Activated naive CD4-positive, alpha-beta T cell treated with anti-CD3 and anti-CD28 coated beads, Interleukin-2, amount 10 ng/mL, durations not matched to agents 7 days and 5 days (primary cell): ENCODE results near the gene ETV7.
A peak's percentile ranks its signal among the peaks of the same experiment; 100 is the strongest.
"Not testable (repeated sequence)": the region's sequence is repeated elsewhere in the genome, so short reads cannot be mapped to it uniquely, and the experiment has no call there.

Experiments
- CTCF ChIA-PET: fragments of 350-600 bp; sonication (Branson Sonifier 250); formaldehyde crosslinking; loops from one replicate; lab custom pipeline; 2021; ENCODE audit warnings: antibody characterized with exemption; lab: Charles Lee
- DNase-seq: peaks from one replicate; pipeline ENCODE4 v3.0.0-alpha.2; 2020
- H3K27ac Mint-ChIP-seq: one replicate; pipeline ENCODE4 v1.8.0; 2021; ENCODE audit warnings: mild to moderate bottlenecking, moderate library complexity, mixed read lengths
- H3K27me3 Mint-ChIP-seq: one replicate; pipeline ENCODE4 v1.8.0; 2021; ENCODE audit warnings: mild to moderate bottlenecking, mixed read lengths
- H3K36me3 Mint-ChIP-seq: one replicate; pipeline ENCODE4 v1.8.0; 2021; ENCODE audit warnings: mixed read lengths
- H3K4me1 Mint-ChIP-seq: one replicate; pipeline ENCODE4 v1.8.0; 2021; ENCODE audit warnings: mixed read lengths
- H3K4me3 Mint-ChIP-seq: one replicate; pipeline ENCODE4 v1.8.0; 2021; ENCODE audit warnings: mild to moderate bottlenecking, moderate library complexity, mixed read lengths
- H3K9me3 Mint-ChIP-seq: one replicate; pipeline ENCODE4 v1.8.0; 2021; ENCODE audit warnings: mixed read lengths

The ETV7 gene

GRCh38 chr6:36409718-36410117 is 22.2 kb upstream of the ETV7 start:
- H3K4me3 Mint-ChIP-seq, H3K27ac Mint-ChIP-seq, DNase-seq, CTCF ChIA-PET, H3K4me1 Mint-ChIP-seq, H3K9me3 Mint-ChIP-seq, H3K36me3 Mint-ChIP-seq: not testable (repeated sequence)
- peaks cover 45% of the 10 kb centered on the region for H3K27me3 Mint-ChIP-seq

GRCh38 chr6:36404164-36404563 is 16.7 kb upstream of the ETV7 start:
- Mint-ChIP-seq H3K4me1 (no peaks in the 10 kb centered on the region), H3K4me3 (no peak overlapping the region), H3K27me3 (peaks cover 35% of the 10 kb centered on the region), H3K9me3 (no peaks in the 10 kb centered on the region), H3K27ac (no peak overlapping the region), H3K36me3 (no peaks in the 10 kb centered on the region)
- CTCF ChIA-PET, result no interaction called here
- no peak for DNase-seq

- Mint-ChIP-seq H3K4me3 (no peak overlapping the region), H3K9me3 (no peaks in the 10 kb centered on the region), H3K36me3 (no peaks in the 10 kb centered on the region), H3K4me1 (no peaks in the 10 kb centered on the region), H3K27ac (no peak overlapping the region), H3K27me3 (peaks cover 24% of the 10 kb centered on the region)
- DNase-seq, result no peak
- CTCF ChIA-PET, result no interaction called here
Measured at GRCh38 chr6:36402481-36402880, 15.0 kb upstream of the ETV7 start.

- no peaks in the 10 kb centered on the region for H3K36me3 Mint-ChIP-seq
- no peak overlapping the region for H3K27ac Mint-ChIP-seq
- no peaks in the 10 kb centered on the region for H3K9me3 Mint-ChIP-seq
- no peak for DNase-seq
- no peaks in the 10 kb centered on the region for H3K4me1 Mint-ChIP-seq
- peaks cover 22% of the 10 kb centered on the region for H3K27me3 Mint-ChIP-seq
- CTCF ChIA-PET, result no interaction called here
- H3K4me3 Mint-ChIP-seq, result no peak overlapping the region
Measured at GRCh38 chr6:36399970-36400369, 12.5 kb upstream of the ETV7 start.

GRCh38 chr6:36392621-36393020 is 5.2 kb upstream of the ETV7 start:
- CTCF ChIA-PET, result no interaction called here
- Mint-ChIP-seq H3K4me1 (peaks cover 8% of the 10 kb centered on the region), H3K4me3 (no peak overlapping the region), H3K36me3 (no peaks in the 10 kb centered on the region), H3K27ac (no peak overlapping the region), H3K27me3 (peaks cover 62% of the 10 kb centered on the region), H3K9me3 (no peaks in the 10 kb centered on the region)
- no peak for DNase-seq

GRCh38 chr6:36389353-36389752 is 1.9 kb upstream of the ETV7 start:
- no peak overlapping the region for H3K27ac Mint-ChIP-seq
- H3K4me3 Mint-ChIP-seq, result no peak overlapping the region
- H3K27me3 Mint-ChIP-seq, result peaks cover 72% of the 10 kb centered on the region
- CTCF ChIA-PET, result no interaction called here
- H3K4me1 Mint-ChIP-seq, result peaks cover 30% of the 10 kb centered on the region
- H3K36me3 Mint-ChIP-seq, result peaks cover 7% of the 10 kb centered on the region
- no peak for DNase-seq
- no peaks in the 10 kb centered on the region for H3K9me3 Mint-ChIP-seq

GRCh38 chr6:36386495-36387439 is 702 bp downstream of the ETV7 start:
- peak; percentile 39 for DNase-seq
- no peaks in the 10 kb centered on the region for H3K9me3 Mint-ChIP-seq
- peak overlapping the region; percentile 89 for H3K4me3 Mint-ChIP-seq
- H3K27ac Mint-ChIP-seq, result peak overlapping the region; percentile 76
- H3K4me1 Mint-ChIP-seq, result peaks cover 44% of the 10 kb centered on the region
- peaks cover 47% of the 10 kb centered on the region for H3K27me3 Mint-ChIP-seq
- CTCF ChIA-PET, result interaction anchor here (0.8 to 1.3 kb wide), 2 partner anchors 22 to 27 kb away, joined by 3 to 6 read pairs; no protein-coding TSS in a partner anchor
- peaks cover 11% of the 10 kb centered on the region for H3K36me3 Mint-ChIP-seq

- peaks cover 44% of the 10 kb centered on the region for H3K4me1 Mint-ChIP-seq
- CTCF ChIA-PET, result no interaction called here
Measured at GRCh38 chr6:36384095-36384494, 3.4 kb downstream of the ETV7 start.

GRCh38 chr6:36383606-36384005 is 3.9 kb downstream of the ETV7 start:
- no peak for DNase-seq
- no peaks in the 10 kb centered on the region for H3K9me3 Mint-ChIP-seq
- no peak overlapping the region for H3K27ac Mint-ChIP-seq
- CTCF ChIA-PET, result interaction anchor here (0.7 kb wide), 1 partner anchor 9 kb away, joined by 3 read pairs; no protein-coding TSS in a partner anchor
- peaks cover 32% of the 10 kb centered on the region for H3K27me3 Mint-ChIP-seq
- peaks cover 11% of the 10 kb centered on the region for H3K36me3 Mint-ChIP-seq
- H3K4me3 Mint-ChIP-seq, result no peak overlapping the region
- peaks cover 44% of the 10 kb centered on the region for H3K4me1 Mint-ChIP-seq

More at GRCh38 chr6:36384095-36384494, 3.4 kb downstream of the ETV7 start:
- Mint-ChIP-seq H3K27ac (no peak overlapping the region), H3K27me3 (peaks cover 35% of the 10 kb centered on the region), H3K4me3 (no peak overlapping the region), H3K9me3 (no peaks in the 10 kb centered on the region), H3K36me3 (peaks cover 11% of the 10 kb centered on the region)
- no peak for DNase-seq

GRCh38 chr6:36382976-36383375 is 4.5 kb downstream of the ETV7 start:
- Mint-ChIP-seq H3K9me3 (no peaks in the 10 kb centered on the region), H3K27me3 (peaks cover 26% of the 10 kb centered on the region), H3K36me3 (peaks cover 11% of the 10 kb centered on the region), H3K4me1 (peaks cover 37% of the 10 kb centered on the region), H3K4me3 (no peak overlapping the region), H3K27ac (no peak overlapping the region)
- CTCF ChIA-PET, result interaction anchor here (0.7 kb wide), 1 partner anchor 9 kb away, joined by 3 read pairs; no protein-coding TSS in a partner anchor
- no peak for DNase-seq

- Mint-ChIP-seq H3K27me3 (peaks cover 13% of the 10 kb centered on the region), H3K36me3 (peaks cover 6% of the 10 kb centered on the region), H3K4me1 (peaks cover 28% of the 10 kb centered on the region), H3K4me3 (no peak overlapping the region), H3K27ac (no peak overlapping the region), H3K9me3 (no peaks in the 10 kb centered on the region)
- CTCF ChIA-PET, result interaction anchor here (1.0 to 1.5 kb wide), 4 partner anchors 10 to 41 kb away, joined by 3 to 4 read pairs (median 3); no protein-coding TSS in a partner anchor
- no peak for DNase-seq
Measured at GRCh38 chr6:36381502-36382389, 5.7 kb downstream of the ETV7 start.

- H3K4me1 Mint-ChIP-seq, result peaks cover 14% of the 10 kb centered on the region
- CTCF ChIA-PET, result no interaction called here
- no peak overlapping the region for H3K4me3 Mint-ChIP-seq
- no peaks in the 10 kb centered on the region for H3K27me3 Mint-ChIP-seq
- H3K9me3 Mint-ChIP-seq, result no peaks in the 10 kb centered on the region
- H3K27ac Mint-ChIP-seq, result no peak overlapping the region
- peaks cover 5% of the 10 kb centered on the region for H3K36me3 Mint-ChIP-seq
- DNase-seq, result no peak
Measured at GRCh38 chr6:36380166-36380565, 7.3 kb downstream of the ETV7 start.

- no peak overlapping the region for H3K4me3 Mint-ChIP-seq
- no peaks in the 10 kb centered on the region for H3K27me3 Mint-ChIP-seq
- no peak overlapping the region for H3K27ac Mint-ChIP-seq
- H3K4me1 Mint-ChIP-seq, result peaks cover 11% of the 10 kb centered on the region
- DNase-seq, result no peak
- H3K36me3 Mint-ChIP-seq, result peaks cover 6% of the 10 kb centered on the region
- CTCF ChIA-PET, result no interaction called here
- no peaks in the 10 kb centered on the region for H3K9me3 Mint-ChIP-seq
Measured at GRCh38 chr6:36378936-36379335, 8.5 kb downstream of the ETV7 start.

- no peak overlapping the region for H3K27ac Mint-ChIP-seq
- H3K4me1 Mint-ChIP-seq, result peaks cover 5% of the 10 kb centered on the region
- H3K36me3 Mint-ChIP-seq, result peaks cover 6% of the 10 kb centered on the region
- no peak for DNase-seq
- H3K9me3 Mint-ChIP-seq, result no peaks in the 10 kb centered on the region
- CTCF ChIA-PET, result no interaction called here
- no peaks in the 10 kb centered on the region for H3K27me3 Mint-ChIP-seq
- no peak overlapping the region for H3K4me3 Mint-ChIP-seq
Measured at GRCh38 chr6:36378243-36378920, 9.1 kb downstream of the ETV7 start.
